ENCODE results near the gene UBE2E2. TPM values are rescaled to one million over a fixed set of nuclear protein-coding genes. Genes with fewer than 3 reads are reported as not detected.
"Not testable (repeated sequence)": the region's sequence is repeated elsewhere in the genome, so short reads cannot be mapped to it uniquely, and the experiment has no call there.

UBE2E2 gene
- total RNA-seq, 2 donors from 2014 or later: 5.5 to 6.4 TPM

DNA sequence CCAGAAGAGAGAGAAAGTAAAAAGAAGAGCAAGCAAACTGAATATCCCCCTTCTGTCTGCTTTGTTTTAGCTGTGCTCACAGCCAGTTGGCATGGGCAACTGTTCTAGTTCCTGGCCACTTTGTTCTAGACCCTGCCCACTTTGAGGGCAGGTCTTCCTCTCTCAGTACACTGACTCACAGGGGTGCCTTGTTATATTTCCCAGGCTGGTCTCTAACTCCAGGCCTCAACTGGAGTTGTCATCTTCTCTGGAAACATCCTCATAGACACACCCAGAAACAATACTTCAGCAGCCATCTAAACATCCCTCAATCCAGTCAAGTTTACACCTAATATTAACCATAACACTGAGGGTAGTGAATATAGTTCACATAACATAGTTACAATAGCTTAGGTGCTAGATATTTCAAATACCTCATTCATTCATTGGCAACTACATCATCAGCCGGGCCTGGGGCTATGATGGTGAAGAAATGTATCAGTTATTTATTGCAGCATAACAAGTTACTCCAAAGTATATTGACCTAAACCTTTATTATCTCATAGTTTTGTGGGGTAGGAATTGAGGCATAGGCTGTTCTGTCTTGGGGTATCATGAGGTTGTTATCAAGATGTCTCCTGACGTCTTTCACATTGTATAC lies 106.0 kb downstream of the UBE2E2 start:
- no peak for ATAC-seq
- intact Hi-C loops (cut with DNase I, micrococcal nuclease): no loop called here
- no peak for DNase-seq

GRCh38 chr3:23312866-23313265 lies 109.7 kb downstream of the UBE2E2 start:
- intact Hi-C loops (cut with DNase I, micrococcal nuclease): no loop called here
- DNase-seq (no peak), ATAC-seq (no peak)

- intact Hi-C loops (cut with DNase I, micrococcal nuclease): no loop called here
- ATAC-seq: no peak
- DNase-seq: no peak
Observed at GRCh38 chr3:23314981-23315762, 112.0 kb downstream of the UBE2E2 start.

GRCh38 chr3:23316924-23317323 lies 113.8 kb downstream of the UBE2E2 start:
- intact Hi-C loops (cut with DNase I, micrococcal nuclease): no loop called here
- ATAC-seq (no peak), DNase-seq (no peak)

DNA sequence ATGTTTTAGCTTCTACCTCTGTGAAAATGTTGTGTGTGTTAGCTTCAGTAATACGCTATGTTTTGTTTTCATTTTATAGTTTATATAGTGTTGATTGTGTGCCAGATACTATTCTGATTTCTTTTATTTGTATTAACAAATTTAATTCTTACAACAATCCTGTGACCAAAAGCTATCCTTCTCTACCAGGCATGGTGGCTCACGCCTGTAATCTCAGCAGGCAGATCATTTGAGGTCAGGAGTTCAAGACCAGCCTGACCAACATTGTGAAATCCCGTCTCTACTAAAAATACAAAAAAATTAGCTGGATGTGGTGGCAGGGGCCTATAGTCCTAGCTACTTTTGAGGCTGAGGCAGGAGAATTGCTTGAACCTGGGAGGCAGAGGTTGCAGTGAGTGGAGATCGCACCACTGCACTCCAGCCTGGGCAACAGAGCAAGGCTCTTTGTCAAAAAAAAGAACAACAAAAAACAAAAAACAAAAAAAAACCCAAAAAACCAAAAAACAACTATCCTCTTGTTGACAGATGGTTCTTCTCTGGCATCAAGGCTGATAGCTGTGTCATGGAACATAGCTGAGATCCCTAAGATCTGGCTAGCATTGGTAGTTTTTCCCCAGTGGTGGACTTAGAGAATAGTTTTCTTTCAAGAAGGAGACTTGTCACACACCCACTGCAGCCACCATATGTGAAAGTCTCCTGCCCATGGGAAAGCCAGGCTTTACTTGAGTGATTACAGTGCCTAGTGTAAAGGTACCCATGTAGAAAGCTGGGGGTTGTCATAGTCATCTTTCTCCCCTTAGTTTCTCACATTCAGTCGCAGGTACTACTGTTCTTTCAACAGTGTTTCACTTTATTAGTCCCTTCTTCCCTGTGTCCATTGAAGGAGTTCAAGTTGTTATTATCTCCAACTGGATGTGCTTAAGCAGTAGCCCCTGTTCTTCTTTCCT lies 116.5 kb downstream of the UBE2E2 start:
- no peak for DNase-seq
- intact Hi-C loops (cut with DNase I, micrococcal nuclease): no loop called here
- no peak for ATAC-seq

- intact Hi-C loops (cut with DNase I, micrococcal nuclease): no loop called here
- DNase-seq (no peak), ATAC-seq (no peak)
Observed at GRCh38 chr3:23320586-23321570, 117.8 kb downstream of the UBE2E2 start.

DNA sequence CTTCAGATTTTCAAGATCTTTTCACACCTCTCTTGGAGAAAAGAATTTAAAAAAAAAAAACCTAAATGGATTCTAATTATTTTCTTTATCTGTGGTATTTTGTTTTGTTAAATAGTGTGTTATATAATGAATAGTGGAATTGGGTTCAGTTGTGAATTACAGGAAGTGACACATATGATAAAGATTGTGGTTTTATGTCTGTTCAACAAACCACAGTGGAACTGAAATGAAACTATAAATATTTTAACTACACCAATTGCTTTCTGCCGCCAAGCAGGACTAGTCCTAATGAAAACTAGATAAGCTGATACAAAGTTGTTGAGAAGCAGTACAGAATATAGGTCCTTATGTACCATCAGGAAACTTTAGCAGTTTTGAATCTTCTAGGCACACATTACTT lies 121.6 kb downstream of the UBE2E2 start:
- intact Hi-C loops (cut with DNase I, micrococcal nuclease): no loop called here
- DNase-seq (no peak), ATAC-seq (no peak)

GRCh38 chr3:23325466-23326065 lies 122.4 kb downstream of the UBE2E2 start:
- intact Hi-C loops (cut with DNase I, micrococcal nuclease): no loop called here
- ATAC-seq (no peak), DNase-seq (no peak)

- intact Hi-C loops (cut with DNase I, micrococcal nuclease): no loop called here
- DNase-seq: no peak
- no peak for ATAC-seq
Observed at GRCh38 chr3:23329471-23330105, 126.5 kb downstream of the UBE2E2 start.

GRCh38 chr3:23330568-23330967 lies 127.4 kb downstream of the UBE2E2 start:
- intact Hi-C loops (cut with DNase I, micrococcal nuclease): no loop called here
- no peak for DNase-seq
- ATAC-seq: no peak

DNA sequence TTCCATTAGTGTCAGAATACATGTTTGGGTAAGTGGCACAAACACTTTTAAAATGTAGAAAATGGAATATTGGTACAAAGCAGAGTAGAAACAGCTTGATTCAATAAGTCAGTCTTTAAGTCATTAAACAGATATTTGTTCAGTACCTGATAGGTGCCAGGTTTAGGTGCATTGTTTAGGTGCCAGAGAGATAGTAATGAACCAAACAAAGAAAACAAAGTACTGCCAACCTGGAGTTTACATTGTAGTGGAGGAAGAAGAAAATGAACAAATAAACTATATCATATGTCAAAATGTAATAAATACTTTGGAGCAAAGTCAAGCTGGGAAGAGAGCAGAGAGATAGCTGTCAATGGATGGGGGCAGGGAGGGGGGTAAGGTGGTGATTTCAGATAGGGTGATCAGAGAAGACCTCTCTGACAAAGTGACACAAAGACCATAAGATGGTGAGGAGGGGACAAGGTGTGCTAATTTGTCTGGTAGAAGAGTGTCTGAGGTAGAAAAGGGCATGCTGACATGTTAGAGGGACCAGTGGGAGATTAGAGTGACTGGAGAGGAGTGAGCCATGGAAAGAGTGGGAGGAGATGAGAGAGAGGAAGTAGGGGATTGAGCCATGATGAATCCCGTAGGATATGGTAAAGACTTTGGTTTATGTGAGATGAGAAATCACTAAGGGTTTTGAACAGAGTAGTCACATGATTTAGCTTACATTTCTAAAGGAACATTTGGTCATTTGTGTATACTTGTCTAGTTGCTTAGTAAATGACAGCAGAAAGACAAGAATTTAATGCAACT lies 128.2 kb downstream of the UBE2E2 start:
- ATAC-seq (no peak), DNase-seq (no peak)
- intact Hi-C loops (cut with DNase I, micrococcal nuclease): no loop called here

DNA sequence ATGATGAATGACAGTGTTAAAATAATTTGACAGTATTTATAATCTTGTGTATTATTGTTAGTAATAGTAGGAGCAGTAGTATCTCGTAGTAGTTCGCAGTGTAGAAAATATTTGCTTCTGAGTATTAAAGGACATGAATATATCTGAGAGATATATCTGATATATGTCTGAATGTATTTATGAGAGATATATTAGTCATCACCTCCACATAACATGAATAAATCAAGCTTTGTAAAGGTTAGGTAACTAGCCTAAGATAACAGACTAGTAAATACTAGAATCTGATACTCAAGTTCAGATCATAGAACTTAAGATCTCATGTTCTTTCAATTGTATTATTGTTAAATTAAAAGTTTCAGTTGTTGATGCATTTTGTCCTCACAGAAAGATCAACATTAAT lies 130.5 kb downstream of the UBE2E2 start:
- intact Hi-C loops (cut with DNase I, micrococcal nuclease): no loop called here
- DNase-seq: no peak
- no peak for ATAC-seq

GRCh38 chr3:23336853-23337252 lies 133.7 kb downstream of the UBE2E2 start:
- ATAC-seq; intact Hi-C loops (cut with DNase I, micrococcal nuclease); DNase-seq: not testable (repeated sequence)

- ATAC-seq (no peak), DNase-seq (no peak)
- intact Hi-C loops (cut with DNase I, micrococcal nuclease): no loop called here
Observed at GRCh38 chr3:23341147-23341838, 138.2 kb downstream of the UBE2E2 start.

DNA sequence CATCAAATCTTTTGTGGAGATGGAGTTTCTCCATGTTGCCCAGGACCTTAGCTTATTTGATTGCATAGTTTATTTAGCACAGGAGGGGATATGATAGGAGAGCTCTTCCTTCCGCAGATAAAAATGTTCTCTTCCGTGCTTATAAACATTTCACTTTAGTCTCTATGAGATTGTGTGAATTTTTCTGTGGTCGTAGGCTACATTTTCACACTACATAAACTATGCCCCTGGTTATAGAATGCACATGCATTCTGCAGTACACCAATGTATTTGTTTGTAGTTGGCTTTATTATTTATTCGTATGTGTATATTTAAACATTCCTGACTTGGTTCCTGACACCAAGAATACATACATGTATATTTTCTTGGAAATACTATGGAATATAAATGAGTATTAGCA lies 139.2 kb downstream of the UBE2E2 start:
- no peak for ATAC-seq
- intact Hi-C loops (cut with DNase I, micrococcal nuclease): no loop called here
- DNase-seq: no peak

DNA sequence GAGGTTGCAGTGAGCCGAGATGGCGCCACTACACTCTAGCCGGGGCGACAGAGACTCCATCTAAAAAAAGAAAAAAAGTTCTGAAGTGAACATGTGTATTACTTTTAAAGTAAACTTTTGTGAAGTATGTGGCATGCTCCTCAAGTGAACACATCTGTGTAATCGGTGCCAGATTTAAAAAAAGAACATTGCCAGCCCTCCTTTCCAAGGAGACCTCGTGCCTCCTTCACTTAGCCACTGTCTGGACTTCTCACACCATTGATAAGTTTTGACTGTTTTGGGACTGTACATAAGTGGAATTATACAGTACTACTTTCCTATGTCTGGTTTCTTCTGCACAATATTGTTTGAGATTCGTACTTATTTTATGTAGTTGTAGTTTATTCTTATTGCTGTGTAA lies 140.4 kb downstream of the UBE2E2 start:
- intact Hi-C loops (cut with DNase I, micrococcal nuclease): no loop called here
- DNase-seq (no peak), ATAC-seq (no peak)
